ENCODE data around the gene RUNX2.

DNA sequence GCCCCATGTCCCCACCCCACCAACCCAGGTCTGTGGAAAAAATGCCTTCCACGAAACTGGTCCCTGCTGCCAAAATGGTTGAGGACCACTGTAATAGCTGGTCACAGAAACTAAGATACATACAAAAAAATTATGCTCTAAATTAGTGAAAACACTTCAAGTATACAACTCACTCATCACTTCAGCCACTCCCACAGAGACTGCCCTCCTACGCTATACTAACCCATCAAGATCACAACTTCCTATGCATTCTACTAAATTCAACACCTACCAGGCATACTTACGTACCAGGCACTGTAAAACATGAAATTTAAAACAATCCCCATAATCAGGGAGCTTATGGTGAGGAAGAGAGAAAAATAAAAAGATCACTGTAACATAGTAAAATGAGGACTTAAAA, 22.9 kb downstream of the RUNX2 start:
- TF ChIP-seq, protein P1, sequence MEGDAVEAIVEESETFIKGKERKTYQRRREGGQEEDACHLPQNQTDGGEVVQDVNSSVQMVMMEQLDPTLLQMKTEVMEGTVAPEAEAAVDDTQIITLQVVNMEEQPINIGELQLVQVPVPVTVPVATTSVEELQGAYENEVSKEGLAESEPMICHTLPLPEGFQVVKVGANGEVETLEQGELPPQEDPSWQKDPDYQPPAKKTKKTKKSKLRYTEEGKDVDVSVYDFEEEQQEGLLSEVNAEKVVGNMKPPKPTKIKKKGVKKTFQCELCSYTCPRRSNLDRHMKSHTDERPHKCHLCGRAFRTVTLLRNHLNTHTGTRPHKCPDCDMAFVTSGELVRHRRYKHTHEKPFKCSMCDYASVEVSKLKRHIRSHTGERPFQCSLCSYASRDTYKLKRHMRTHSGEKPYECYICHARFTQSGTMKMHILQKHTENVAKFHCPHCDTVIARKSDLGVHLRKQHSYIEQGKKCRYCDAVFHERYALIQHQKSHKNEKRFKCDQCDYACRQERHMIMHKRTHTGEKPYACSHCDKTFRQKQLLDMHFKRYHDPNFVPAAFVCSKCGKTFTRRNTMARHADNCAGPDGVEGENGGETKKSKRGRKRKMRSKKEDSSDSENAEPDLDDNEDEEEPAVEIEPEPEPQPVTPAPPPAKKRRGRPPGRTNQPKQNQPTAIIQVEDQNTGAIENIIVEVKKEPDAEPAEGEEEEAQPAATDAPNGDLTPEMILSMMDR (optimal IDR thresholded peaks at IDR 0.05 in 1 of 3, IDR thresholded peaks at IDR 0.05 in 1 of 3, conservative IDR thresholded peaks at IDR 0.05 in 1 of 3; ENCODE audit: extremely low read depth in 1 of 3, insufficient read depth in 2 of 3, low read length in 3 of 3) = no peak
- TF ChIP-seq EZH2 (IDR thresholded peaks at IDR 0.05; ENCODE audit: low read length) = no peak
